GM19372 (cell line): ENCODE data around the gene SUB1.
"Not testable (repeated sequence)": the region's sequence is repeated elsewhere in the genome, so short reads cannot be mapped to it uniquely, and the experiment has no call there.

Experiments
- ATAC-seq: cut with Tn5 transposase; IDR thresholded peaks from one replicate; pipeline ENCODE4 v1.9.1; 2021; ENCODE audit warnings: mild to moderate bottlenecking, low read depth, moderate library complexity; ENCODE audit not compliant: unreplicated experiment

SUB1 gene

DNA sequence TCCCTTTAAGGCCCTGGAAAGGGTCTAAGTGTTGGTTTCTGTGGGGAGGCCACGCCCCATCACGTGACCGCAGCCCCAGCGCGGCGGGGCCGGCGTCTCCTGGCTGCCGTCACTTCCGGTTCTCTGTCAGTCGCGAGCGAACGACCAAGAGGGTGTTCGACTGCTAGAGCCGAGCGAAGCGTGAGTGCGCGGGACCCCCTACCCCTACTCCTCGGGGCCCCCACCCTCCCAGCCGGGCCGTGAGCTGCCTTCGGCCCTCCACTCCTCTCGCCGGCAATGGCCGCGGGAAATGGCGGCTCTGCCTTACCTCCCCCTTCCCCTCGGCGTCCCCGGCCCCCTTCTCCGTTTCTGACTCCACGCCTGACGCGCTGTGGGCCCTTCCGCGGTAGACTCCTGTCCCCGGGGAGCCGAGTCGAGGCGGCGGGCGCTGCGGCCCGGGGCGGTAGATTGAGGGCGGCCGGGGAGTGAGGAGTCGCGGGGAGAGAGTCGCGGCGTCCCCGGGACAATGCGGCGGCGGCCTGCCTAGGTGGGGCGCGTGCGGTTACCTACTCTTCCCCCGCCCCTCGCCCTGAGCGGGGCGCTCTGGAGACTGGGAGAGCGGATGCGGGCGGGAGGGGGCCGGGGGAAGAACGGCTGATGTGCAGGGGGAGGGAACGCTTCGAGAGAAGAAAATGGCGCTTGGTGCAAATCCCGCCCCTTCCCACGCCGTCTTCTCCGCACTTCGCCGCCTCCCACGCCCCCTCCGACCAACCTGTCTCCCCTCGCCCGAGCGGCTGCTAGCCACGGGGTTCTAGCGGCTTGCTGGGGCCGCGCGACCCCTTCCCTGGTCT lies at the start of gene SUB1:
SUB1 (plus strand) TSS at position 112 of the 830 bp plus-strand sequence. CDS start 2,956 bp downstream, outside the sequence.
- peak; percentile 44 for ATAC-seq

DNA sequence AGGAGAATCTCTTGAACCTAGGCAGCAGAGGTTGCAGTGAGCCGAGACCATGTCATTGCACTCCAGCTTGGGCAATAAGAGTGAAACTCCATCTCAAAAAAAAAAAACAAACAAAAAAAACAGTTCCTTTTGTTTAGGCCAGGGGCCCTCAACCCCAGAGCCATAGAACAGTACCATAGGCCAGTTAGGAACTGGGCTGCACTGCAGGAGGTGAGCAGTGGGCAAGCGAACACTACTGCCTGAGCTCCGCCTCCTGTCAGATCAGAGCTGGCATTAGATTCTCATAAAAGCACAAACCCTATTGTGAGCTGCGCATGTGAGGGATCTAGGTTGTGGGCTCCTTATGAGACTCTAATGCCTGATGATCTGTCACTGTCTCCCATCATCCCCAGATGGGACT lies 49.1 kb upstream of the SUB1 start:
- ATAC-seq: no peak

DNA sequence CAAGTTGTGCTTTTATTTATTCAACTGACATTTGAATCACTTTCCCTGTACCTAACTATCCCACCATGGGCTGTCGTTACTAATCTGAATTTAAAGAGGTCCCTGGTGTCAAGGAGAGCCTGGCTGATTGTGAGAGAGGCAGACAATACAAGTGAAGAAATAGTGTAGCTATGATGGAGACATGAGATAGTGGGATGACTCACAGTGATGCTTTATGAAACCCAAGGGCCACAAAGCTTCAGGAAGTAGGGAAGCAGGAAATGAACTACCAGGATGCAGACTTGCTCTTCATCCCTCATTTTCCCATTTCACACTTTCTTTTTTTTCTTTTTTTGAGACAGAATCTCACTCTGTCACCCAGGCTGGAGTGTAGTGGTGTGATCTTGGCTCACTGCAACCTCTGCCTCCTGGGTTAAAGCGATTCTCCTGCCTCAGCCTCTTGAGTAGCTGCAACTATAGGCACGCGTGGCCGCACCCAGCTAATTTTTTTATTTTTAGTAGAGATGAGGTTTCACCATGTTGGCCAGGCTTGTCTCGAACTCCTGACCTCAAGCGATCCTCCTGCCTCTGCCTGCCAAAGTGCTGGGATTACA lies 47.8 kb upstream of the SUB1 start:
- peak; percentile 10 for ATAC-seq

DNA sequence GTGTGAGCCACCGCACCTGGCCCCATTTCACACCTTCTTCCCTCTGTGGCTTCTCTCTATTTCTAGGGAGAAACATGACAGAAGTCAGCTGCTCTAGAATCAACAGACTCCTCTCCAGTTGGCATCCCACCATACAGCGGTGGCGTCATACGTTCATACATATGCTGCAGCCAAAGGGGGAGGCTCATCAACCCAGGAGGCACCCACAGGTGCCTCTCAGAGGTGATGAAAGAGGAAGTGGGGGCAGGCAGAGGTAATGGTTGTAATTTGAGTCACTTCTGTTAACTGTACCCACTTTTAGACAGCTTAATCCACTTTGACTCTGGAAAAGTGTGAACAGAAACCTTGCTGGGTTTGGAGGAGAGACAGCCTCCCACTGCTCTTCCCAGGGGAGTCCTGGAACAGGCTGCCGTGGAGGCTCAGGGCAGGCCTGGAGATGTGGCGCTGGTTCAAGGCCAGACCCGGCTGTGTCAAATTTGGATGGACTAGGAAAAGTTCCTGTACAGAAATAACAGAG lies 47.3 kb upstream of the SUB1 start:
- ATAC-seq: peak; percentile 64

DNA sequence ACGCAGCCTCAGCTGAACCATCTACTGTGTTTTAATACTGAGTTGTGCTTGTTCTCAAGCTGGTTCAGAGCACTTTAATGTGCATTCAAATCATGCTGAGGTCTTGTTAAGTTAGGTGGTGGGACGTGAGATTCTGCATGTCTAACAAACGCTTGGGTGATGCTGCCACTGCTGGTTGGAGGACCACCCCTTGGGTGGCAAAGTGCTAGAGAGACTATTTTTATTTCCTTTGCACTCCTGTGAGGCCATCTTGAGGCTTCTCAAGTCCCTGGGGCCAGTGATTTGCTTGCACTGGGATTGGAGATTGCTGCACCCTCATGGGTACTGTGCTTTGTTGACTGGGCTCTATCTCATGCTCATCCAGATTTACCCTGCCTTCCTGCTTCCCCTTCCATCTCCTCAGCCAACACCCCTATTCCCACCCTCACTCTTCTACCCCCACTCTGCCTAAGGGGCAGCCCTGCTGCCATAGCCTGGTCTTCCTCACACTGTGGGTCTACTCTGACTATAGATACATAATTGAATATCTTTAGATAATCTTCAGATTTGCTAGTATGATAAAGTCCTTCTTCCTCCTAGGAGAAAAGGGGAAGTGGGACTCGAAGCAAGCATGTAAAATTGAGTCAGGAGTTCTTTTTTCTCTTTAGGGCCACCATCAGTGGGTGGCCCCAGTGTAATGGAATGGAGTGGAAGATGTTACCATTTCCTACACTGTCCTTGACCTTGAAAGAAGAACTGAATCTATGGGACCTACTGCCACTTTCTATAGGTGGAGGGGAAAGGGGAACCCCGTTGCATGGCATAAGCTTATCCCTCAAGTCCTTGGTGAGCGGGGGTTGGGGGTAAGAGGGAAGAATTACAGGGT lies 45.1 kb upstream of the SUB1 start:
- ATAC-seq: no peak

DNA sequence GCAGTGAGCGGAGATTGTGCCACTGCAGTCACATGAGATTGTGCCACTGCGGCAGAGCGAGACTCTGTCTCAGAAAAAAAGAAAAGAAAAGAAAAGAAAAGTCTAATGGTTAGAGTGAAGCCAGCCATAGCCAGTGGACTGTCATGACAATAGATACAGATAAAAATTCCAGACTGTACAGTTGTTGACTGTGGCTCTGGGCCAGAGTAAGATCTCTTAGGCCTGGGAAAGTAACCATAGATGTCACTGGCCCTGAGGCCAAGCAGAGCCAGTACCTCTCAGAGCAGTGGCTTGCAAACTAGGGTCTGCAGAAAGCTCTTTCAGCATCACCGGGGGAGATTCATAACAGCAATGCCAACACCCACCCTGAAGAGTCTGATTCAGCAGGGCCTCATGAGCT lies 44.1 kb upstream of the SUB1 start:
- no peak for ATAC-seq

DNA sequence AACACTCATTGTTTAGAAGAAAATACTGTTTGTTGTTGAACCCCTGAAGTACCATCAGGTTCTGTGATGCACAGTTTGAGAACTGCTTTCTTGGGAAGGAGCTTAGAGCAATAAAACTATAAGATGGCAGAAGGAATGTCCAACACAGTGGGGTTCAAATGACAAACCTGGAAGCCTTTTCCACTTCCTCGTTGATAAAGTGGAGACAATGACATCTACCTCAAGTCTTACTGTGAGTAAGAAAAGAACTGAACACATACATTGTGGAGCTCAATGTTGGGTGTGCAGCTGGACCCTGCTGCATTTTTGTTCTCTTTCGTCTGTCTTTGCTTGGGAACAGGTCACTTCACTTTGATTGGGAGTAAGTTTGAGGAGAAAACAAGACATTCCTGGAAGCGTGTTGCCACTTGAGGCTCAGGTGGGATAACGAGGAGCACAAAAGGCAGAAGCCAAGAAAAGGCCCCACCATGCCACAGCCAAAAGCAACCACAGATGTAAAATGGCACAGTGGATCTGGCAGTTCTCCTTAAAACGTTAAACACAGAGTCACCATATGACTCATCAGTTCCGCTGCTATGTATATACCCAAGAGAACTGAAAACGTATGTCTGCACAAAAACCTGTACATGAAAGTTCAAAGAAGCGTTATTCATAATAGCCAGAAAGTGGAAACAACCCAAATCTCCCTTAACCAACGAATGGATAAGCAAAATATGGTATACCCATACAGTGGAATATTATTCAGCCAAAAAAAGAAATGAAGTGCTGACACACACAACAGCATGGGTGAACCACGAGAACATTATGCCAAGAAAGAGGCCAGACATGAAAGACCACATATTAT lies 42.9 kb upstream of the SUB1 start:
- ATAC-seq: peak; percentile 72

DNA sequence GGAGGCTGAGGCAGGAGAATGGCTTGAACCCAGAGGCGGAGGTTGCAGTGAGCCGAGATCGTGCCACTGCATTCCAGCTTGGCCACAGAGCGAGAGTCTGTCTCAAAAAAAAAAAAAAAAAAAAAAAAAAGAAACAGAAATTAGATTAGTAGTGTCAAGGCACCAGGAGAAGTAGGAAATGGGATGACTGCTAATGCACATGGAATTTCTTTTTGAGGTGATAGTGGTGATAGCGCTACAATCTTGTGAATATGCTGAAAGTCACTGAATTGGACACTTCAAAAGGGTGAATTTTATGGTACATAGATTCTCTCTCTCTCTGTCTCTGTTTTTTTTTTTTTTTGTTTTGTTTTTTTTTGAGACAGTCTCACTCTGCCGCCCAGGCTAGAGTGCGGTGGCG lies 42.1 kb upstream of the SUB1 start:
- no peak for ATAC-seq

DNA sequence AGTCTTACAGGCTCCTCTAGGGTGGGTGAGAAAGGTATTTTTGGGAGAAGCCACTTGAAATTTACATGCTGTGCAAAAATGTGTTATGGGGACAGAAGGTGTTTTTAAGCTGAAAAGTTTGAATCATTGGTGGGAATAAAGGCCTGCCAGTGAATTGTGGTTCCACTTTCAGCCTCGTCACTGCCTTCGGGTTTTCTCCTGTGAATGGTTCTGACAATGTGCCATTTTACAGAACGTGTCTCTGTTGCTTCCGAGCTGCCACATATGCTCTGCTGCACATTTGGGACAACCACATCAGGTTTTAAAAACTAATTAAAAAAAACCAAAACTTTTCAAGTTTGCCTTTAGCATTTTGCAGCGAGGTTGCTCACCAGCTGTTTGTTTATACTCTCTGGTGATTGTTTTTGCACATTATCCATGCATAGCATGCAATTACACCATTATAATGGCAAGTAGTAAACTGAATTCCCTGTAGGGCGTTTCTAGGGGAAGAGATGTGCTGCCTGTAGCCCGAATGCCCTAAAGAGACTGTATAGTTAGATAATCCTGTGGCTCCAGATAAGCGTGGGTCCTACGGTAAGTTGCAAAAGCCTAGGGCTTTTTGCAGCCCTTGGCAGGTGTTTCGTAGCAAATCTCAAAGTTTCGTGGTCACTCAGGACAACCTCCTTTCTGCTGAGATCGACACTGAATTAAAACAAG lies 40.1 kb upstream of the SUB1 start:
- no peak for ATAC-seq

DNA sequence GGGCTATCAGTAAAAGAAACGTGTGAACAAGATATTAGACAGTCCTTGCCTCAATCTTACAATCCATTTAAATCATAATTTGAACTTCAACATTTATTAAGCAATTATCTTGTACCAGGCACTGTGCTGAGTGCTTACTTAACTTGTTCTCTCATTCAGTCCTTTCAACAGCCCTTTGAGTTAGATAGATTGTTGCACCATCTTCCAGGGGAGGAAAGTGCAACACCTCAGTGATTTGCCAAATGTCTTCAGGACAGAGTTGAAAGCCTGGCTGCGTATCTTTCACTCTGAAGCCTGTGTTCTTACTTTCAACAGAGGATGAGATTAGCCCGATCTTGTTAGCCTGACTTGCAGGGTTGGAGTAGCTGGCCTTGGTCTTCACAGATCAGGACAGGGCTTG lies 34.2 kb upstream of the SUB1 start:
- ATAC-seq: no peak

DNA sequence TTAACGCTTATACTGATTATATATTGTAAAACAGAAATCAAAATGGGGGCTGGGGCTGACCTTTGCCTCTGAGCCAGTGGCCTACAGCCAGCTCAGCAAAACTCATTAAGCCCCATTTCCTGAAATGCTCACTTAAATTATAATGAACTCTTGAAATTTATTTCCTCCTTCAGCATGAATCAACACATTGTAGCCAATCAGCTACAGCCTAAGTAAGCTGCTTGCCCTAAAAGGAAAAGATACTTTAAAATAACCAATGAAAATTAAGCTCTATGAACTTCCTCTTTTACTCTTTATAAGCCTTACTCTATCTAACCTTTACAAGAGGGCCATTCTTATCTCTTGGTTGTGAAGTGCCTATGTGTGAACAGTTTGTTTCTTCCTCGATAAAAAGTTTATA lies 33.5 kb upstream of the SUB1 start:
- no peak for ATAC-seq

DNA sequence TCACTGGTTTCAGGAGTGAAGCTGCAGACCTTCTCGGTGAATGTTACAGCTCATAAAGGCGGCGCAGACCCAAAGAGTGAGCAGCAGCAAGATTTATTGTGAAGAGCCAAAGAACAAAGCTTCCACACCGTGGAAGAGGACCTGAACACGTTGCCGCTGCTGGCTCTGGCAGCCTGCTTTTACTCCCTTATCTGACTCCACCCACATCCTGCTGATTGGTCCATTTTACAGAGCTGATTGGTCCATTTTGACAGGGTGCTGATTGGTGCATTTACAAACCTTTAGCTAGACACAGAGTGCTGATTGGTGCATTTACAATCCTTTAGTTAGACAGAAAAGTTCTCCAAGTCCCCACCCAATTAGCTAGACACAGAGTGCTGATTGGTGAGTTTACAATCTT lies 32.9 kb upstream of the SUB1 start:
- ATAC-seq: not testable (repeated sequence)

DNA sequence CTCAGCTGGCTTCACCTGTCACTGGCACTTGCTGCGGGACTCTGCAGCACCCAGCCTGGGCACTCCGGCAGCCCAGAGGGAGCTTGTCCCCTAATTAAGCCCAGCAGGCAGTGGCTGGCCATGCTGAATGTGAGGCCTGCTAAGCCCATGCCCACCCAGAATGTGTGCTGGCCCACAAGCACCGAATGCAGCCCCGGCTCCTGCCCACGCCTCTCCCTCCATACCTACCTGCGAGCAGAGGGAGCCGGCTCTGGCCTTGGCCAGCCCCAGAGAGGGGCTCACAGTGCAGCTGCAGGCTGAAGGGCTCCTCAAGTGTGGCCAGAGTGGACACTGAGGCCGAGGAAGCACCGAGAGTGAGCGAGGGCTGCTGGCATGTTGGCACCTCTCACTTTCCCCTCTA lies 32.4 kb upstream of the SUB1 start:
- ATAC-seq: no peak

DNA sequence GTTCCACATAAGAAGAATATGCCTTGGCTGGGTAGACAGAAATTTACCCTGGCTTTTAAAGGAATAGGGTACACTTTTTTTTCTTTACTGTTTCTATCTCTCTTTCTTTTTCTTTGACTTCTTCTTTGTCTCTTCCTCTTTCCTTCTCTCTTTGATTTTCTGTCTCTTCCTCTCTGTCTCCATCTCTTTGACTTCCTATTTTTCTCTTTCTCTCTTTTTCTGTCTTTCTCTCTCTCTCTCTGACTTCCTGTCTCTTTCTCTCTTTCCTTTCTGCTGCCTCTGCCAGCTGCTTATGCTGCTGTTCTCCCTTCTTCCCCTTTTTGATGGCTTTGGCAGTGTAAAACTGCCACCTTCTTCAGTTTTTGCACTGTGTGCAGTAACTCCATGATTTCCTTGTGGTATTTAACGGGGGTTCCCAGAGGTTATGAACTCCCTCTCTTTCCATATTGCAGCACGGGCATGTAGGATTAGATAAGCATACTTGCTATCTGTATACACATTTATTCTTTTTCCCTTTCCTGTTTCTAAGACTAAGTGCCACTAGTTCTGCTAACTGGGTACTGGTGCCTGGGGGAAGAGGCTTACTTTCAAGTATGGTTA lies 31.1 kb upstream of the SUB1 start:
- ATAC-seq: not testable (repeated sequence)

DNA sequence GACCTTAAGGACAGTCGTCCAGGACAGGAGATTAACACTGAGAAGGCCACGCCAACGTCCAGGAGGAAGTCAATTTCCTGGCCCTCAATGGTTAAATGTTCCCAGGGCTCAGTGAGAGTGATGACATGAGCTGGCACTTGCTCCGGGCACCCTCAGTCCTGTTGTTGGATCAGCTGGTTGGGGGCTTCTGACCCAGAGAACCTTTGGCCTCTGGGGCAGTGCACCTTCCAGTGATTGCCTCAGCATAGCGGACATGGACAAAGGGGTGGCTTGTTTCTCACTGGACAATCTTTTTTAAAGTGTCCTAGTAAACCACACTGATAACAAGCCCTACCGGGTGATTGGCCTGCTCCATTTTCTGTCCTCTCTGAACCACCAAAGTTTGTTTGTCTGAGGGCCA lies 28.8 kb upstream of the SUB1 start:
- ATAC-seq: not testable (repeated sequence)

DNA sequence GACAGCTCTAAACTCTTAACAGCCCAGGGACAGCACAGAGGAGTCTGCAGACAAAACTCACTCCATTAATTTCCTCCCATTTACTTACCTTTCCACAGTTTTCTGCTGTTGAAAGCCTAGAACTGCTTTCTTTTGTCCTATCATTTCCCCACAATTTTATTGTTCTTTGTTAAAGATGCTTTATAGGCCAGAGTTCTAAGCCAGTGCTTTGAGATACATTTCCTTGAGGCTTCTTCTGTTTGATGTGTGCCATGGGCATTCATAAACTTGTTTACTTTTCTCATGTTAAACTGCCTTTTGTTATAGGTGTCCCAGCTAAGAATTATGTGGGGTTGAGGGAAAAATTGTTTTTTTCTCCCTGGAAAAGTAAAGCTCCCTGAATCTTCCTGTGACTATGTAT lies 25.9 kb upstream of the SUB1 start:
- ATAC-seq: no peak

DNA sequence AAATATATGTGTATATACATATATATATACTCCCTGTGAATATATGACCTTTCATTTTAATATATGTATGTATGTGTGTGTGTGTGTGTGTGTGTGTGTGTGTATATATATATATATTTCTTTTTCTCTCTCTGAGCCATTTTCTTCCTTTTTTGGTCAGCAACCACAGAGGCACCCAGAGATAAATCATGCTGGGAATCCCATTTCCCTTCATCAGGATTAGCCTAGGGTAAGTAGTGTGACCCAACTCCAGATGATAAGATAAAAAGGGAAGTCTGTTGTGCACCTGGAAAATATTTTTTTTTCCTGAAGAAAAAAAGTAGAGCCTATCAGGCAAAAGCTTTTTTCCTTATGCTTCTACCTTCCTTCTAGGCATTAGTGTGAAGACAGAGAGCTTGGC lies 25.4 kb upstream of the SUB1 start:
- no peak for ATAC-seq

DNA sequence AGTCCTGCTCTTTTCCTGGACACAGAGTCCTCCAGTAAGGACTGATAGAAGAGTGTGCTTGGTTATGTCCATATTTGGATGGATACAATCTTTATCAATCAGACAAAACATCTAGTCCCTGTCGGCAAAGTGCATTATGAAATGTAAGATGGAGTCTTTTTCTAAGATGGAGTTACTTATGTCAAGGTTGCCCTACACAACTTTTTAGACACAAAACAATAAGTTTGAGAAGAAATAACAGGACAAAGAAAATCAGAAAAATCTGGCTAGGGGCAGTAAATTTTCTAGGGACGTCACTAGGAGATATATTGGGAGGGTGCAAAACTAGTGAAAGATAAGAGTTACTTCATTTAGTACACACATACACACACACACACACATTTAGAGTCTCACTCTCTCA lies 23.3 kb upstream of the SUB1 start:
- ATAC-seq: no peak

DNA sequence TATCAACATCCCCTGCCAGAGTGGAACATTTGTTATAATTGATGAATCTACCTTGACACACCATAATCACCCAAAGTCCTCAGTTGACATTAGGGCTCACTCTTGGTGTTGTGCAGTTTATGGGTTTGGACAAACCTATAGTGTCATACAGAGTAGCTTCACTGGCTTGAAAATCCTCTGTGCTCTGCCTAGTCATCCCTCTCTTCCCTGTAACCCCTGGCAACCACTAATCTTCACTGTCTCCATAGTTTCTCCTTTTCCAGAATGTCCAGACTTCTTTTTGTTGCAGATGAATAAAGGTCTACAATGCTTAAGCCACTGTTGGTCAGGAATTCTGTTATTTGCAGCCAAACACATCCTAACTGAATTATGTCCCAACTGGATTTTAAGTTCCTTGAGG lies 22.5 kb upstream of the SUB1 start:
- no peak for ATAC-seq
